Measurements from ENCODE around the gene FGF14.

DNA sequence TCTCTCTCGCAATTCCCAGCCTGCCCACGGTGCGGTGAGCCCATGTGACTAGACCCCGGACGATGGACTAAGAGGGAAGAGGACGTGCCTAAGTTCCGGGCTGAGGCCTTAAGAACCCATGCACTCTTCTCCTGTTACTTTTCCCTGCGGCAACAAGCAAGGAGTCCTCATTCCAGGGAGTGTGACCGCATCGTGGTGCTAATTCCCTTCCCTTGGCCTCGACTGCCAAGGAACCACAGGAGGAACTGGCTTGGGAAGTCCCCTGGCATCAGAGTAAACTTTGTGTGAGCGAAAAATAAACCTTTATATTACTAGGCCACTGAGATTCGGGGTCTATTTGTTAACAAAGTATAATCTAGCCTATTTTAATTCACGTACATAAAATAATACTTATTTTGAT, 34.0 kb downstream of the FGF14 start:
- TF ChIP-seq, protein P1, sequence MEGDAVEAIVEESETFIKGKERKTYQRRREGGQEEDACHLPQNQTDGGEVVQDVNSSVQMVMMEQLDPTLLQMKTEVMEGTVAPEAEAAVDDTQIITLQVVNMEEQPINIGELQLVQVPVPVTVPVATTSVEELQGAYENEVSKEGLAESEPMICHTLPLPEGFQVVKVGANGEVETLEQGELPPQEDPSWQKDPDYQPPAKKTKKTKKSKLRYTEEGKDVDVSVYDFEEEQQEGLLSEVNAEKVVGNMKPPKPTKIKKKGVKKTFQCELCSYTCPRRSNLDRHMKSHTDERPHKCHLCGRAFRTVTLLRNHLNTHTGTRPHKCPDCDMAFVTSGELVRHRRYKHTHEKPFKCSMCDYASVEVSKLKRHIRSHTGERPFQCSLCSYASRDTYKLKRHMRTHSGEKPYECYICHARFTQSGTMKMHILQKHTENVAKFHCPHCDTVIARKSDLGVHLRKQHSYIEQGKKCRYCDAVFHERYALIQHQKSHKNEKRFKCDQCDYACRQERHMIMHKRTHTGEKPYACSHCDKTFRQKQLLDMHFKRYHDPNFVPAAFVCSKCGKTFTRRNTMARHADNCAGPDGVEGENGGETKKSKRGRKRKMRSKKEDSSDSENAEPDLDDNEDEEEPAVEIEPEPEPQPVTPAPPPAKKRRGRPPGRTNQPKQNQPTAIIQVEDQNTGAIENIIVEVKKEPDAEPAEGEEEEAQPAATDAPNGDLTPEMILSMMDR (IDR thresholded peaks at IDR 0.05) = no peak
- TF ChIP-seq POLR2A (IDR thresholded peaks at IDR 0.05) = no peak
